ENCODE results near the gene CPT1B.
"Not testable (repeated sequence)": the region's sequence is repeated elsewhere in the genome, so short reads cannot be mapped to it uniquely, and the experiment has no call there.

CPT1B gene

DNA sequence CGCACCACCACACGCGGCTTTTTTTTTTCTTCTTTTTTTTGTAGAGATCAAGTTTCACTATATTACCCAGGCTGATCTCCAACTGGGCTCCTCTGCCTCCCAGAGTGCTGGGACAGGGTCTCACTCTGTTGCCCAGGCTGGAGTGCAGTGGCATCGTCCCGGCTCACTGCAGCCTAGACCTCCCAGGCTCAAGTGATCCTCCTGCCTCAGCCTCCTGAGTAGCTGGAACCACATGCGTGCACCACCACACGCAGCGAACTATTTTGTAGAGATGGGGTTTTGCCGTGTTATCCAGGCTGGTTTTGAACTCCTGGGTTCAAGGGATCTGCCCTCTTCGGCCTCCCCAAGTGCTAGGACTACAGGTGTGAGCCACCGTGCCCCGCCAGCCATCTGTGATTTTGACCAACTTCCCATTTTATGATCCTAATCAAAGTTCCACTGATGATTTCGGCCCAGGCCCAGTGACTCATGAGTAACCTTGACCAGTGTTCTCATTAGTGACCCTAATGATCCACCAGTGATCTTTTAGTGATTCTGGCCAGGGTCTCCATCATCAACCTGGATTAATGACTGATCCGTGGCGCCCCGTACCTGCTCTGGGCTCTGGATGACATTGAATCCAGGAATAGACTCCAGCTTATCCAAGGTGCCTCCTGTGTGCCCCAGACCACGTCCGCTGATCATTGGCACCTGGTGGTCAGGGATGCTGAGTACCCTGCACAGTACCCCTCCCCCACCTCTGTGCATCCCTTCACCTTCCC, 50.1 kb downstream of the CPT1B start:
- DNase-seq (ENCODE audit: low spot score): no peak

GRCh38 chr22:50526834-50527801, 51.1 kb downstream of the CPT1B start:
- DNase-seq (ENCODE audit: low spot score): peak; percentile 70

- peak; percentile 88 for DNase-seq (ENCODE audit: low spot score)
These were observed 52.0 kb downstream of the CPT1B start for GRCh38 chr22:50526108-50526833.

- DNase-seq (ENCODE audit: low spot score): no peak
These were observed 52.4 kb downstream of the CPT1B start for GRCh38 chr22:50525858-50526107.

GRCh38 chr22:50525104-50525857, 52.9 kb downstream of the CPT1B start, which contains the start of gene SCO2:
SCO2 (minus strand) TSS chr22:50525598; CDS start chr22:50524411, 1,187 bp downstream.
- peak; percentile 98 for DNase-seq (ENCODE audit: low spot score)

DNA sequence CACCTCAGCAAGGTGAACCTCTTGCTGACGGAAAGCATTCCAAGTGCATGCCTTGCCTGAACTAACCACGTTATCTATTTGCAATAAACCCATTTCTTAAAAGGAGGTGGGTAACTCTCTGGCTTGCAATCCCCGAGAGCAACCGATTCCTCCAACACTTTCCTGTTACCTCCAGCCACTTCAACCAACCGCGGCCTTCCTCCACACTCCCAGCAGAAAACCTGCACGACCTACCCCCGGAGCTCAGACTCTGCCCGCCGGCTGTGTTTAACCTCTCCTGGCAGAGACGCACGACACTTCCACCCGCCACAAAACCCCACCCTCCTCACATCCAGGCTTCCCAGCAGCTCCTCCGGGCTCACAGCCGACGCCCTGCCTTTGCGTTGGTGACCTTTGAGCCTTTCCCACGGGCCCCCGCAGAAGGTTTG, 53.5 kb downstream of the CPT1B start:
- no peak for DNase-seq (ENCODE audit: low spot score)

DNA sequence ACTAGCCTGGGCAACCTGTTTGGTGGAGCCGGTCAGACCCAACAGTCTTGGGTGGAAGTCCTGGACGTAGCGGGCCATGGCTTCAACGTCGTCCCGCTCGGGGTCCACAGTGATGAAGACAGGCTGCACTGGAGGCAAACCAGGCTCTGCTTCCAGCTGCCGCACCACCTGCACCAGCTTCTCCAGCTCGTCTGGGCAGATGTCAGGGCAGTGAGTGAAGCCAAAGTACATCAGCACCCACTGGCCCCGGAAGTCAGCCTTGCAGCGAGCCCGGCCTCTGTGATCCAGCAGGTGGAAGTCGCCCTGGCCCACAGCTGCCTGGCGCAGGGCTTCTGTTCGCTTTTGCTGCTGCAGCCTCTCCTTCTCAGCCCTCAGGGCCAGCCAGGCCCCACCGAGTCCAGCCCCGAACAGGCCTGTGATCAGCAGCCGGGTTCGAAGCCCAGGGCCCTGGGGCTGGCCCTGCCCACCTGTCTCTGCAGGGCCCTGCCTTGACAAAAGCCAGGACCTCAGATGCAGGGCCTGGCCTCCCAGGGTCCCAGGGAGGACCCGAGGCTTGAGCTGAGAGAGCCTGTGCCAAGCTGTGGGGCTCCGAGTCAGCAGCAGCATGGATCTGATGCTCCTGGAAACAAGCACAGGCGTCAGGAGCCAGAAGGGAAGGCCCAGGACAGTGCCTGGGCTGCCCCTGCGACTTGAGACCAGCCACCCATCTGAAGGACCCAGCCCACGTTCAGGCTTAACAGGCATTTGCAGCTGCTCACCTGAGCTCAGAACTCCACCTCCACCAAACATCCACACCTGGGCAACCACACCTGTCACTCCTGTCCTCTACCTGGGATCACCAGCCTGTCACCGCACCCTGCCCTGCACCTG, 54.2 kb downstream of the CPT1B start:
- no peak for DNase-seq (ENCODE audit: low spot score)

GRCh38 chr22:50523458-50523805, 54.8 kb downstream of the CPT1B start:
- DNase-seq (ENCODE audit: low spot score): no peak

DNA sequence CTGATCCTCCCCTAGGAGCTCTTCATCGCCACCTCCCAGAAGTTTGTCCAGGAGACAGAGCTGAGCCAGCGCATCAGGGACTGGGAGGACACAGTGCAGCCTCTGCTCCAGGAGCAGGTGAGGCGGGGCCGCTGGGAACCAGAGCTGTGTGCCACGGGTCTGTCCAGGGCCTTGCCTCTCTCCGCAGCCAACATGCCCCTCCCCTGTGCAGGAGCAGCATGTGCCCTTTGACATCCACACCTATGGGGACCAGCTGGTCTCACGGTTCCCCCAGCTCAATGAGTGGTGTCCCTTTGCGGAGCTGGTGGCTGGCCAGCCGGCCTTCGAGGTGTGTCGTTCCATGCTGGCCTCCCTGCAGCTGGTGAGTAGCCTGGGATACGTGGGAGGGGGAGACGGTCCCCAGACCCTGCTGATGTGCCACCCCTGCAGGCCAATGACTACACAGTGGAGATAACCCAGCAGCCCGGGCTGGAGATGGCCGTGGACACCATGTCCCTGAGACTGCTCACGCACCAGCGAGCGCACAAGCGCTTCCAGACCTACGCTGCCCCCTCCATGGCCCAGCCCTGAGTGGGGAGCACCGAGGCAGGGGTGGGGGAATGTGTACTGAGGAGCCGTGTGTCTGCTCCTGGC, 55.3 kb downstream of the CPT1B start:
- DNase-seq (ENCODE audit: low spot score): no peak

- DNase-seq (ENCODE audit: low spot score): no peak
These were observed 55.9 kb downstream of the CPT1B start for GRCh38 chr22:50522208-50522805.

DNA sequence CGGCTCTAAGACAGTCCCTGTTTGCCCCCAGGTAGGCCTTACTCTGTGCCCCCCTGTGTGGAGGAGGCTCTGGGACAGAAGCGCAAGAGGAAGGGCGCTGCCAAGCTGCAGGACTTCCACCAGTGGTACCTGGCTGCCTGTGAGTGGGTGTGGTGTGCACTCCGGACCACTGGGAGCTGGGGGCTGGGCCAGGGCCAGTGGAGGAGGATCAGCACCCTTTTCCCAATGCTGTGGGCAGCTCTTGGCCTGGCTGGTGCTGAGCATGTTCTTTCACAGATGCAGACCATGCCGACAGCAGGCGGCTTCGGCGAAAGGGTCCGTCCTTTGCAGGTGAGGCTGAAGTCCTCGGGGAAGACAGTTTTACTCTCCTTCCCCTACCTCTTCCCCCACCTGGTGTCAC, 56.5 kb downstream of the CPT1B start:
- DNase-seq (ENCODE audit: low spot score): no peak

DNA sequence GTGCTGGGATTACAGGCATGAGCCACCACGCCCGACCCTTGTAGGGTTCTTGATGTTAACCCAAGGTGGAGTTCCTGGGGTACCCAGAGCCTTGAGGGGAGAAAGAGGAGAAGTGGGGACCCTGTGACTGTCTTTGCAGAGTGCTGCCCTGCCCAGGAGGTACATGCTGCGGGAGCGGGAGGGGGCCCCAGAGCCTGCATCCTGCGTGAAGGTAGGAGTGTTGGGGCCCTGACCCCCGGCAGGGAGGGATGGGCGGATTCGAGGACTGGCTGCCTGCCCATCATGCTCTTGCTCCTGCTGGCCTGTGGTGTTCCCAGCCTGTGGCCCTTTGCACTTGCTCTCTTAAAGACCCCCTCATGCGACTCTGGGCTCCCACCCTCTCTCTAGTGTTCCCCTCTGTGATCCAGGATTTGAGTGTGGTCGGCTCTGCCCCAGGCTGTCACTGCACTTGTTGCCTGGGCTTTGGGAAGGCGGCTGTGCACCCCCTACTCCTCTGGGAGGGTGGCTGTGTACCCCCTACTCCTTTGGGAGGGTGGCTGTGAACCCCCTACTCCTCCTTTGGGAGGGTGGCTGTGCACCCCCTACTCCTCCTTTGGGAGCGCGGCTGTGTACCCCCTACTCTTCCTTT, 57.3 kb downstream of the CPT1B start:
- DNase-seq (ENCODE audit: low spot score): no peak

DNA sequence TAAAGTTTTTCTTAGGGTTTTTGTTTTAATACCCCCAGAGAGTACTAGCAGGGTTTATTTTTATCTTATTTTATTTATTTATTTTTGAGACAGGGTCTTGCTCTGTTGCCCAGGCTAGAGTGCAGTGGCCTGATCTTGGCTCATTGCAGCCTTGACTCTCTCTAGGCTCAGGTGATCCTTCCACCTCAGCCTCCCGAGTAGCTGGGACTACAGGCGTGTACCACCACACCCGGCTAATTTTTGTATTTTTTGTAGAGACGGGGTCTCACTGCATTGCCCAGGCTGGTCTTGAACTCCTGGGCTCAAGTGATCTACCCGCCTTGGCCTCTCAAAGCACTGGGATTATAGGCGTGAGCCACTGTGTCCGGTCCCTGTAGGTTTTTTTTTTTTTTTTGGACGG, 58.0 kb downstream of the CPT1B start:
- not testable (repeated sequence) for DNase-seq (ENCODE audit: low spot score)

DNA sequence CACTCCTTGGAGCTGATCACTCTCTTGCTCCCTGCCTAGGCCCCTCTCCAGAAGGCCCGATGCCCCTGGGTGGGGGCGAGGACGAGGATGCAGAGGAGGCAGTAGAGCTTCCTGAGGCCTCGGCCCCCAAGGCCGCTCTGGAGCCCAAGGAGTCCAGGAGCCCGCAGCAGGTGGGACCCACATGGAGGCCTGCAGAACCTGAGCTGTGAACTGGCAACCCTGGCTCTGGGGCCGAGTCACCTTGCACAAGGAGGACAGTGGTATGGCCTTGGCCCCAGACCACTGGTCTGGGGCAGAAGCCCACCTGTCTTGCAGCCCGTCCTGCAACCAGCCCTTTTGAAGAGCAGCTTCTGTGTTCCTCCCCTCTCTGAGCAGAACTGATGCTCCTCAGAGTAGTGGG, 59.1 kb downstream of the CPT1B start:
- DNase-seq (ENCODE audit: low spot score): no peak
